HG02588 (cell line): ENCODE measurements around the gene METTL25.

ENCODE experiments used
- ATAC-seq: cut with Tn5 transposase; IDR thresholded peaks from one replicate; pipeline ENCODE4 v1.9.1; 2021; ENCODE audit warnings: mild to moderate bottlenecking, moderate library complexity; ENCODE audit not compliant: unreplicated experiment

The METTL25 gene

GRCh38 chr12:82468563-82468962, 110.2 kb downstream of the METTL25 start:
- no peak for ATAC-seq

DNA sequence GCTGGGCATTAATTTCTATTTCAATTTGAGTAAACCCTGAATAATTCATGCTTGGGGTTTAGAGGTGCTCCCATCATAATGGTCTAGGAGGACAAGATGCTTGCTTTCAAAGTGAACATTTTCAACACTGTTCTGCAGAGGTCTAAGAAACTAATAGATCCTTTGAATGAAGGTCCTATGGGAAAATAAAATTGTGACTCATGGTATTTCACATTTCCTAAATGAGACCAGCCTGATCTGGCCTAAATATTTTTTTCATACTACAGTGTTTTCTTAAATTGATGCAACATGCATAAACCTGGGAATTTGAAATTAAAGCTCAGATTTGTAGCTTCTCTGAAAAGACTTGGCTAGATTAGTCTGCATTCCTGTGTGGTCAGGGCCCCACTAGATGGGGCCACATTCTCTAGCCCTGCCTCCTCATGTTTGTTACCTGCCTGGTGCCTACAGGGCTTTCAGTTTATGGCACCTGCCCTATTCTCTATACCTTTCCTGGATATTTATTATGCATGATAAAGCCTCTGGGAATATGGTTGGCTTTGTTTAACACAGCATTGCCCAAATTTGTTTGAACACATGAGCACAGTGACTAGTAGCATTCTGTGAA, 112.7 kb downstream of the METTL25 start:
- no peak for ATAC-seq

GRCh38 chr12:82473111-82473754, 114.9 kb downstream of the METTL25 start:
- ATAC-seq = no peak

- peak; percentile 87 for ATAC-seq
These were observed 116.0 kb downstream of the METTL25 start for GRCh38 chr12:82474181-82474797.

- ATAC-seq = peak; percentile 2
These were observed 116.5 kb downstream of the METTL25 start for GRCh38 chr12:82474798-82475184.

- ATAC-seq = no peak
These were observed 116.9 kb downstream of the METTL25 start for GRCh38 chr12:82475211-82475610.

DNA sequence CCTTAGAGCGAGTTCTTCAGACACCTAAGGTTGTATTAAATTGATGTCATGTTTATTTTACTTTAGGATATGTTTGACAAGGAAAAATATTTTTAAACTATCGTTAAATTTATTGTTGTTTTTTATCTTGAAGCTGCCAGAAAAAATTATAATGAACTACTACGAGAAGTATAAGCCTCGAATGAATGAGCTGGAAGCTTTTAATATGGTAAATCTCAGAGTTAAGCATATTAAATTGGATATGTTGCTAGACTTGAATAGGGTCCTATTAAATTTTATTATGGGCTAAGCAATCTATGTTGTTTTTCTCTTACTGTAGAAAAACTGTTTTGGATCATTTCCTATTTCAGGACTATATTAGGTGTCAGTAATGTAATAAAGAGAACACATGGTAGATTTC, 118.2 kb downstream of the METTL25 start:
- no peak for ATAC-seq

- no peak for ATAC-seq
These were observed 121.2 kb downstream of the METTL25 start for GRCh38 chr12:82479511-82479910.

GRCh38 chr12:82480606-82481005, 122.3 kb downstream of the METTL25 start:
- no peak for ATAC-seq

DNA sequence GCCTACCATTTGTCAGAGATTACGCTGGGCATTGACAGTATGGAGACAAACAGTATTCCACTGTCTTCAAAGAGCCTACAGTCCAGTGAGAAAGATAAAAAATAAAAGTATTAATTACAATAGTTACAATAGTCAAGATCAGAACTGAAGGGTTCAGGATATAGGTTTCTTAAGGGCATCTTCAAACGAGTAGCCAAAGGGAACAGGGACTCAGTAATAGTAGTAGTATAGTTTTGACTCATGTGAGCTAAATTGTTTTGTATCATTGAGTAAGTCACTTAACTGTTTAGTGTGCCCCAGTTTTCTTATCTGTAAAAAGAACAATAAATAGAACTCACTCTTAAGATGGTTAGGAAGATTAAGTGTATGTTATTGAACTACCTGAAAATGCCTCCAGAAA, 123.6 kb downstream of the METTL25 start:
- no peak for ATAC-seq

DNA sequence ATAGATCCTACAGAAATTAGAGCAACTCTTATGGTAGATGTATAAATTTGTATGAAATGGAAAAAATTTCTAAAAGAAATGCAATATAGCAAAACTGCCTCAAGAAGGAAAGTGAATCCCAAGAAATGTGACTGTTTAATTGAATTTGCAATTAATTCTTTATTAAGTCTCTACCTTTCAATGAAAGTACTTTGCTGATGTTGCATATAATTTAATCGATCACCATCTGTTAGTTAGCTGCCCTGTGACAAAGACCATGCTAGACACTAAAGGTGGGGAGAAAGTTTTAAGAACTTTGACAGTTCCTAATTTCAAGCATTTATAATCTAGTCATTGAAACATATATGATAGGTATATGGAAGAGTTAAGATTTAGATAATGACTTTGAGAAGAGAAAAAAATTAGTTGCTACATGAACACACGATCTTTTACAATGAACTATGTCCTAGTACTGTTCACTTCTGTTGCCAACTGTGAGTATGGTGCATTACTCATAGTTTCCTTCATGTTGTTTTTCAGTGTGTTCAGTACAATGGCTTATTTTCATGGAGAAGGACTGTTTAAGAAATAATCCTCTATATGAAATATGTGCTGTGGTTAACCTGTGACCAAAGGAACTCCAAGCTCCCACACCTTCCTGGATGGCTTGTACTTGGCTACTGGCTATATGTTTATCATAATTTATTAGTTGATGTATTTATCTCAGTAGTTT, 128.4 kb downstream of the METTL25 start:
- no peak for ATAC-seq

DNA sequence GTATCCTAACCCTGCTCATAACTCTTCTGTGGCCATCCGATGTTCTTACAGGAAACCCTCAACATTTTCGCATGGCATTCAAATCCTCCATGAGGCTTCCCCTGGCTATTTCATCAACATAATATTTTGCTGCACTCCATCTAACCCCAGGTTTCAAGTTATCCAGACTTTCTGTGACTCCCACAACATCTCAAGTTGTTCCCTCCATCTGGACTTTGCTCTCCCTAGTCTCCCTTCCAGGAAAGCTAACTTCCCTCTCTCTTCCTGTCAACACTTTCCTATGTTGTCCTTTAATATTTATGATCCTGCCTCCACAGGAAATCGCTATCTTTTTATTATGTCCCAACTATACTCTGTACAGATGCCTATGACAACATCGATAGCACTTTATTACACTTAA, 146.1 kb downstream of the METTL25 start:
- no peak for ATAC-seq

DNA sequence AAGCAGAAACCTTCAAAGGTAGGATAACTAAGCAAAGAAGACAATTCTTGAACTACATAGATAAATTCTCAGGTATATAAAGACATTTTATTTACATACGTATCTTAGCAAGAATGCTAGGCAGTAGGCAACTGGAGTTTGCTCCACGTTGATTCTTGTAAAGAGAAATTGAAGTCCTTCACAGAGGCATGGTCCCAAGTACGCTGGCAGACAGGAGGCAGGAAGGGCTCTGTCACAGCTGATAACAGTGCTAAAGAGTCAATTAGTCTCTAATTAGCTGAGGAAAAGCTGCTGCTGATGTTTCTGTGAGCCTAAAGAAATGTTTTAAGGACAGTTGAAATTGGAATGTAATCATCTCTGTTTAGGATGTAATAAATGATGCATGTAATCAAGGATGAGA, 146.8 kb downstream of the METTL25 start:
- ATAC-seq = no peak

- ATAC-seq = no peak
These were observed 149.4 kb downstream of the METTL25 start for GRCh38 chr12:82507686-82508085.

GRCh38 chr12:82510386-82510785, 152.1 kb downstream of the METTL25 start:
- no peak for ATAC-seq

- no peak for ATAC-seq
These were observed 156.6 kb downstream of the METTL25 start for GRCh38 chr12:82514880-82515279.

DNA sequence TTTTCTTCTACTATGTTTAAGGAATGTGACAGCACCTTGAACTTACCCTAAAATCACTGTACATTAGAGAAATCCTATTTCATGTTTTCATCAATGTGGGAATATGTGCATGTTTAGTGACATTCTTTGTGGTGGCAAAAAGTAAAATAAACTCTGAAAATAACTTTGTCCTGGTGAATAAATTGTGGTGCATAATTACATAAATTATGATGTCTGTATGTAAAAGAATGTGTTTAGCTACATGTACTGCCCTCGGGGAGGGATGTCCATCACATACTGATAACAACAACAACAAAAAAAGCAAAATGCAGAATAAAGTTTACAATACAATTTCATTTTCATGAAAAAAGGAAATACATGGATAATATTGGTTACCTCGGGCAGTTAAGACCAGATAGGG, 157.3 kb downstream of the METTL25 start:
- ATAC-seq = no peak

DNA sequence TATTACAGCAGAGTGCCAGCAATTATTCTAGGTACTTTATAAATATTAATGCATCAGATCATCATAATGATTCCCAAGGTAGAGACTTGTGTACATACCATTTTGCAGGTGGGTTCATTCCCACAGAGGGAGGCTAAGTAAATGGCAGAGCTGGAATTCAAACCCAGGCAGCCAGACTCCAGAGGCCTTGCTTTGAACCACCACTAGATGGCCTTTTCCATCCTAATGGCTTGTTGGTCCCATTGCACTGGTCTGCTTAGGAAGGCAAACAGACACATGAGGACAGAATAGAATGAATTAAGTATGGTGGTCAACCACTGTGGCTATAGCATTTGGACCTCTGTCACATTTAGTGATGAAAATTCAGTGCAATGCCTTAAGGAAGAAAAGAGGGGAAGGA, 158.7 kb downstream of the METTL25 start:
- peak; percentile 87 for ATAC-seq

- ATAC-seq = no peak
These were observed 159.5 kb downstream of the METTL25 start for GRCh38 chr12:82517808-82518207.

- no peak for ATAC-seq
These were observed 161.2 kb downstream of the METTL25 start for GRCh38 chr12:82519510-82519909.

GRCh38 chr12:82522285-82522684, 164.0 kb downstream of the METTL25 start:
- ATAC-seq = no peak

GRCh38 chr12:82522762-82523161, 164.4 kb downstream of the METTL25 start:
- no peak for ATAC-seq
